ENCODE measurements around the gene IL27RA. TPM values are rescaled to one million over a fixed set of nuclear protein-coding genes. Genes with fewer than 3 reads are reported as not detected.

IL27RA gene
- total and polyA plus RNA-seq, 2 donors (not counting 1 experiment from before 2014, with no cell fraction given): 36.2 to 38.6 TPM

DNA sequence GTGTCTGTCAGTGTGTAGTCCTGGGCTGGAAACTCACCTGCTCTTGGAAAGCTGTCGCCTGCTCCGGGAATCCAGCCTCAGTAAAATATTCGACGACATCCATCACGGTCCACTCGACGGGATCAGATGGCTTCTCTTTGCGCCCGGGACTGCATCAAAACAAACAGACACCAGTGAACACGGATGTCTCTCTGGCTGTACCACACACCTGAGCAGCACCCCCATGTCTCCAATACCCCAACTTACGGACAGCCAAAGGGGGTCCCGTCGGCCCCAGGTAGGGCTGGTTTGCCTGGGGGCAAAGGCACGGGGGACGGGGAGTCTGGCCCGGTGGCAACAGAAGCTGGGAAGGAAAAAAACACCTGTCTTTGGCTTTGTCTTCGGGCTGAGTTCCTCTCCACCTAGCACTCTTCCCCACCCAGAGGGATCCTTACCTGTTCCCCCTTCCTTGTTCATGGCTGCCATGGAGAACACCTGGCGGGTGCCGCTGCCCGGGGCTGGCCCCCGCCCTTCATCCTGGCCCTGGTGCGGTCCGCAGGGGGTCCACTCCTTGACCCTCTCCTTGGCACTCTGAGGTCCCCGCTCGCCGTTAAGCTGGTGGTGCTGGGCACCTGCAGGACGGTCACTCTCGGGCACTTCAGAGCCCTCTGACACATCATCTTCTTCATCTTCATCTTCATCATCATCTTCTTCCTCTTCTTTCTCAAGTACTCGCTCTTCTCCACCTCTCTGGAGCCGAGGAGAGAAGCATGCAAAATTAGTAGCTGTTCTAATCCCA is 57.3 kb downstream of the IL27RA start:
- Mint-ChIP-seq H3K27me3 (no peaks in the 10 kb centered on the region), H3K27ac (peak overlapping the region; percentile 92), H3K4me1 (peaks cover 15% of the 10 kb centered on the region), H3K9me3 (ENCODE audit: insufficient read depth) (peaks cover 6% of the 10 kb centered on the region), H3K4me3 (peak overlapping the region; percentile 89)
- H3K36me3 ChIP-seq (replicated peaks in 1 of 2; ENCODE audit: control extremely low read depth in 1 of 2, control insufficient read depth in 1 of 2, extremely low read depth in 1 of 2, insufficient read depth in 2 of 2, low read length in 1 of 2): no peaks in the 10 kb centered on the region
- peak overlapping the region; percentile 85 for H3K4me2 ChIP-seq (replicated peaks; ENCODE audit: low read depth, low read length, poor library complexity, severe bottlenecking)
- intact Hi-C loops (cut with micrococcal nuclease): no loop called here
- WGBS (ENCODE audit: insufficient coverage): 96% methylated on average over 27 of the region's 30 CpGs
- peaks cover 2 to 8% (median 7%) of the 10 kb centered on the region in 3 donors for H3K9me3 ChIP-seq (ENCODE audit: control extremely low read depth in 1 of 3, control insufficient read depth in 2 of 3, insufficient read depth in 1 of 3, low read length in 2 of 3)
- no peak overlapping the region for H3K9ac ChIP-seq (ENCODE audit: low read length)
- H3K79me2 ChIP-seq (ENCODE audit: control insufficient read depth, insufficient read depth, low read length): no peaks in the 10 kb centered on the region
- ATAC-seq (ENCODE audit: low read depth): no peak
- H3K4me1 ChIP-seq (ENCODE audit: control insufficient read depth in 2 of 2, insufficient read depth in 2 of 2, low read length in 2 of 2): peaks cover 11 to 18% of the 10 kb centered on the region in 2 donors
- H2AFZ ChIP-seq (ENCODE audit: insufficient read depth, low read depth, low read length, poor library complexity, severe bottlenecking): no peak overlapping the region
- H4K20me1 ChIP-seq (ENCODE audit: control insufficient read depth, insufficient read depth, low read length, poor library complexity, severe bottlenecking): peaks cover 11% of the 10 kb centered on the region
- no peak for DNase-seq
- ChIA-PET CTCF (interaction anchor here (1.4 to 1.8 kb wide), 3 partner anchors 15 to 48 kb away, joined by 3 to 7 read pairs (median 6); partner anchors contain the start of gene ASF1B), POLR2A (interaction anchor here (0.6 kb wide), 1 partner anchor 268 kb away, joined by 8 read pairs; no protein-coding TSS in a partner anchor)
- peak overlapping the region in 1 of 5 experiments; percentile 53 for H3K4me3 ChIP-seq (ENCODE audit: control extremely low read depth in 1 of 5, extremely low read depth in 1 of 5, insufficient read depth in 1 of 5, low read depth in 2 of 5, low read length in 4 of 5)
- TF ChIP-seq, protein P1, sequence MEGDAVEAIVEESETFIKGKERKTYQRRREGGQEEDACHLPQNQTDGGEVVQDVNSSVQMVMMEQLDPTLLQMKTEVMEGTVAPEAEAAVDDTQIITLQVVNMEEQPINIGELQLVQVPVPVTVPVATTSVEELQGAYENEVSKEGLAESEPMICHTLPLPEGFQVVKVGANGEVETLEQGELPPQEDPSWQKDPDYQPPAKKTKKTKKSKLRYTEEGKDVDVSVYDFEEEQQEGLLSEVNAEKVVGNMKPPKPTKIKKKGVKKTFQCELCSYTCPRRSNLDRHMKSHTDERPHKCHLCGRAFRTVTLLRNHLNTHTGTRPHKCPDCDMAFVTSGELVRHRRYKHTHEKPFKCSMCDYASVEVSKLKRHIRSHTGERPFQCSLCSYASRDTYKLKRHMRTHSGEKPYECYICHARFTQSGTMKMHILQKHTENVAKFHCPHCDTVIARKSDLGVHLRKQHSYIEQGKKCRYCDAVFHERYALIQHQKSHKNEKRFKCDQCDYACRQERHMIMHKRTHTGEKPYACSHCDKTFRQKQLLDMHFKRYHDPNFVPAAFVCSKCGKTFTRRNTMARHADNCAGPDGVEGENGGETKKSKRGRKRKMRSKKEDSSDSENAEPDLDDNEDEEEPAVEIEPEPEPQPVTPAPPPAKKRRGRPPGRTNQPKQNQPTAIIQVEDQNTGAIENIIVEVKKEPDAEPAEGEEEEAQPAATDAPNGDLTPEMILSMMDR (IDR thresholded peaks at IDR 0.05): no peak
- no peak for TF ChIP-seq EZH2 (IDR thresholded peaks at IDR 0.05; ENCODE audit: borderline replicate concordance, insufficient read depth, low read depth, low read length, poor library complexity, severe bottlenecking)
- H3K27me3 ChIP-seq (replicated peaks in 1 of 4; ENCODE audit: control extremely low read depth in 1 of 4, control insufficient read depth in 3 of 4, insufficient read depth in 4 of 4, low read length in 3 of 4): no peaks in the 10 kb centered on the region
- H3K27ac ChIP-seq (ENCODE audit: low read length in 2 of 2): no peak overlapping the region

- Mint-ChIP-seq H3K27me3 (no peaks in the 10 kb centered on the region), H3K9me3 (ENCODE audit: insufficient read depth) (peaks cover 6% of the 10 kb centered on the region), H3K4me3 (peak overlapping the region; percentile 89), H3K27ac (peak overlapping the region; percentile 92), H3K4me1 (peaks cover 15% of the 10 kb centered on the region)
- TF ChIP-seq, protein P1 (IDR thresholded peaks at IDR 0.05): peak; percentile 44
- TF ChIP-seq EZH2 (IDR thresholded peaks at IDR 0.05; ENCODE audit: borderline replicate concordance, insufficient read depth, low read depth, low read length, poor library complexity, severe bottlenecking): no peak
- intact Hi-C loops (cut with micrococcal nuclease): no loop called here
- Histone ChIP-seq H3K4me3 (ENCODE audit: control extremely low read depth in 1 of 5, extremely low read depth in 1 of 5, insufficient read depth in 1 of 5, low read depth in 2 of 5, low read length in 4 of 5) (peak overlapping the region in 4 of 5 experiments; percentile 14 to 53 (median 36)), H3K4me2 (replicated peaks; ENCODE audit: low read depth, low read length, poor library complexity, severe bottlenecking) (peak overlapping the region; percentile 85), H3K27ac (ENCODE audit: low read length in 2 of 2) (no peak overlapping the region), H3K27me3 (replicated peaks in 1 of 4; ENCODE audit: control extremely low read depth in 1 of 4, control insufficient read depth in 3 of 4, insufficient read depth in 4 of 4, low read length in 3 of 4) (no peaks in the 10 kb centered on the region), H3K79me2 (ENCODE audit: control insufficient read depth, insufficient read depth, low read length) (no peaks in the 10 kb centered on the region), H4K20me1 (ENCODE audit: control insufficient read depth, insufficient read depth, low read length, poor library complexity, severe bottlenecking) (peaks cover 11% of the 10 kb centered on the region), H2AFZ (ENCODE audit: insufficient read depth, low read depth, low read length, poor library complexity, severe bottlenecking) (peak overlapping the region; percentile 62), H3K4me1 (ENCODE audit: control insufficient read depth in 2 of 2, insufficient read depth in 2 of 2, low read length in 2 of 2) (peaks cover 11 to 18% of the 10 kb centered on the region in 2 donors), H3K36me3 (replicated peaks in 1 of 2; ENCODE audit: control extremely low read depth in 1 of 2, control insufficient read depth in 1 of 2, extremely low read depth in 1 of 2, insufficient read depth in 2 of 2, low read length in 1 of 2) (no peaks in the 10 kb centered on the region), H3K9me3 (ENCODE audit: control extremely low read depth in 1 of 3, control insufficient read depth in 2 of 3, insufficient read depth in 1 of 3, low read length in 2 of 3) (peaks cover 2 to 9% (median 8%) of the 10 kb centered on the region in 3 donors), H3K9ac (ENCODE audit: low read length) (no peak overlapping the region)
- ChIA-PET CTCF (interaction anchor here (1.8 kb wide), 2 partner anchors 15 to 47 kb away, joined by 6 to 7 read pairs; partner anchors contain the start of gene ASF1B), POLR2A (interaction anchor here (0.6 kb wide), 1 partner anchor 268 kb away, joined by 8 read pairs; no protein-coding TSS in a partner anchor)
- 26% methylated on average over 16 of the region's 16 CpGs for WGBS (ENCODE audit: insufficient coverage)
- DNase-seq: peak; percentile 67
- no peak for ATAC-seq (ENCODE audit: low read depth)
Measured at GRCh38 chr19:14089412-14089661, 57.8 kb downstream of the IL27RA start.
